Gastrocnemius medialis (tissue), 4 donors: ENCODE results near the gene PPP2R2B.

Experiments
- CTCF ChIP-seq, 5 experiments: fragments of 450-650 bp in 3 of 5; fragments of 200-600 bp in 2 of 5; sonication (generic) in 2 of 5; IDR thresholded peaks in 4 of 5; conservative IDR thresholded peaks in 1 of 5; 1 replicate in 4 of 5; 2 replicates in 1 of 5; pipeline ENCODE4 v1.5.1; 2016 to 2019; ENCODE audit warnings: antibody characterized with exemption in 5 of 5, mild to moderate bottlenecking in 3 of 5, moderate library complexity in 3 of 5
- POLR2A ChIP-seq, 2 donors: fragments of 450-650 bp; IDR thresholded peaks; one replicate each; pipeline ENCODE4 v1.6.1; 2017; ENCODE audit warnings: antibody characterized with exemption in 2 of 2, mild to moderate bottlenecking in 2 of 2, moderate library complexity in 2 of 2

- TF ChIP-seq CTCF (IDR thresholded peaks at IDR 0.05 in 4 of 5, conservative IDR thresholded peaks at IDR 0.05 in 1 of 5): no peak
- no peak for TF ChIP-seq POLR2A (IDR thresholded peaks at IDR 0.05)
These were observed 30.4 kb downstream of the PPP2R2B start for GRCh38 chr5:146848133-146848532.
